Right ventricle myocardium superior (tissue), 1 donor: ENCODE results near the gene TANC2. TPM values are rescaled to one million over a fixed set of nuclear protein-coding genes. Genes with fewer than 3 reads are reported as not detected.

Experiments used
- ATAC-seq: fragments of 200-7000 bp; cut with Tn5 transposase; one replicate; pipeline ENCODE4 v1.9.1; 2020; ENCODE audit warnings: mild to moderate bottlenecking; ENCODE audit not compliant: poor library complexity
- DNase-seq: peaks from one replicate; pipeline ENCODE4 v3.0.0-alpha.2; 2020
- intact Hi-C: fragments of 100-400 bp; cut with DNase I; formaldehyde crosslinking; loops from one replicate; pipeline ENCODE4 v1.11.2; 2022
- microRNA-seq: library from miRNA; unstranded; fragments of <30 nt; microRNA quantifications from one replicate; pipeline ENCODE4 v1.2.0, GENCODE V29; 2020
- total RNA-seq: library from RNA; stranded (reverse); fragmentation: NEBNext Ultra II Directional; extraction: Animal tissue kit (Norgen Biotek cat#: 25700); gene quantifications from one replicate; pipeline ENCODE4 v1.2.1, GENCODE V29; 2021
- donor health status: DM: no; HTN: yes; CAD: no; lungs with severe emphysema.

TANC2 gene
- total RNA-seq, 1 donor from 2014 or later = 6.4 TPM

DNA sequence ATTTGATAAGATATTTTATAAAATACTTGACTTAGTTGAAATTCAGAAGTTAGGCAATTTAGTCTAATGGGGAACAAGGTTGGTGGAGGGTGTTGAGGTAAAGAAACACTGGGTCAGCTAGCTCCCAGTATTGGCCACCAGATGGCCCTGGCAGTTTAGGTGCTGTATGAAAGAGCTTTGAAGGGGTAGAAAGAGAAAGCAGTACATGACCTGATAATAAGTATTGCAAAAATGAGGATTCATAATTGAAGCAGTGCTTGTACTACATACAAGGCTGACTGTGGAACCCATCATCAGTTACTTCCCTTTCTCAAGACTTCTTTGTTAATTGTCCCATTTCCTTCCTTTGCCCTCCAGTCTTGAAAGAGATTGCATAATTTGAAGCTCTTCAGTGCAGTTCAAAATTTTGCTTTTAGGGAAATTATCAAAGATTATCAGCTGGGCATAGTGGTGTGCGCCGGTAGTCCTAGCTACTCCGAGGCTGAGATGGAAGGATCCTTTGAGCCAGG, 29.4 kb downstream of the TANC2 start:
- ATAC-seq (peak; percentile 56), DNase-seq (no peak)

DNA sequence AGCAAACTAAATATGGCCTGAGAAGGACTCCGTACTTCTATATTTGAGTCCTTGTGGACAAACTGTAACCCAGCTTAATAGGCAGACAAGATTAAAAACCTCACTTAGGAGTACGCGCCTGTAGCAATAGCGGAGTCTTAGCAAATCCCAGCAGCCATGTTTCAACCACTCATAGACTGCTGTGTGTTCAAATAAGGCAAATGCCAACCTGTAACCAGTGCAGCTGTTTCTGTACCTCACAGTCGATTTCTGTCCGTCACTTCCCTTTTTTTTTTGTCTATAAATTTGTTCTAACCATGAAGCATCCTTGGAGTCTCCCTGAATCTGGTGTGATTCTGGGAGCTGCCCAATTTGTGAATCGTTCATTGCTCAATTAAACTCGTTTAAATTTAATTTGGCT, 30.2 kb downstream of the TANC2 start:
- intact Hi-C loops = no loop called here
- no peak for ATAC-seq
- no peak for DNase-seq

More for the DNA sequence above, 29.4 kb downstream of the TANC2 start:
- intact Hi-C loops = no loop called here

DNA sequence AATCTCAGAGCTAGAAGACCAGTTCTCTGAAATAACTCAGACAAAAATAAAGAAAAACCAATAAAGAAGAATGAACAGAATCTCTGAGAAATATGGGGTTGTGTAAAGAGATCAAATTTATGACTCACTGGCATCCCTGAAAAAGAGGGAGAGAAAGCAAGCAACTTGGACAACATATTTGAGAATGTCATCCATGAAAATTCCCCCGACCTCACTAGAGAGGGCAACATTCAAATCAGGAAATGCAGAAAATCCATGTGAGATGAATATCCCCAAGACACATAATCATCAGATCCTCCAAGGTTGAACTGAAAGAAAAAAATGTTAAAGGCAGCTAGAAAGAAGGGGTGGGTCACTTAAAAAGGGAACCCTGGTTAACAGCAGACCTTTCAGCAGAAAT, 32.1 kb downstream of the TANC2 start:
- no peak for DNase-seq
- ATAC-seq = no peak
- intact Hi-C loops = no loop called here

DNA sequence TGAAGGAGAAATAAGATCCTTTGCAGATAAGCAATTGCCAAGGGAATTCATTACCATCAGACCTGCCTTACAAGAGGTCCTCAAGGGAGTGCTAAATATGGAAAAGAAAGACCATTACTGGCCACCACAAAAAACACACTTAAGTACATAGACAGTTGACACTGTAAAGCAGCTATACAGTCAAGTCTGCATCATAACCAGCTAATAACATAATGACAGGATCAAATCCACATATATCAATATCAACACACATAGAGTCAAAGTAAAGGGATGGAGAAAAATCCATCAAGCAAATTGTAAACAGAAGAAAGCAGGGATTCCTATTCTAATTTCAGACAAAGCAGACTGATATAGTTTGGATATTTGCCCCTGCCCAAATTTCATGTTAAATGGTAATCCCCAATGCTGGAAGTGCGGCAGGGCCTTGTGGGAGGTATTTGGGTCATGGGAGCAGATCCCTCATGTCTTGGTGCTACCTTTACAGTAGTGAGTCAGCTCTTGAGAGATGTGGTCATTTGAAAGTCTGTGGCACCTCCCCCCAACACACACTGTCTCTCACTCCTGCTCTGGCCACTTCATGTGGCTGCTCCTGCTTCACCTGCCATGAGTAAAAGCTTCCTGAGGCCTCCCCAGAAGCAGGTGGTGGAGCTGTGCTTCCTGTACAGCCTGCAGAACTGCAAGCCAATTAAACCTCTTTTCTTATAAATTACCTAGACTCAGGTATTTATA, 32.8 kb downstream of the TANC2 start:
- DNase-seq (no peak), ATAC-seq (no peak)
- intact Hi-C loops = no loop called here

DNA sequence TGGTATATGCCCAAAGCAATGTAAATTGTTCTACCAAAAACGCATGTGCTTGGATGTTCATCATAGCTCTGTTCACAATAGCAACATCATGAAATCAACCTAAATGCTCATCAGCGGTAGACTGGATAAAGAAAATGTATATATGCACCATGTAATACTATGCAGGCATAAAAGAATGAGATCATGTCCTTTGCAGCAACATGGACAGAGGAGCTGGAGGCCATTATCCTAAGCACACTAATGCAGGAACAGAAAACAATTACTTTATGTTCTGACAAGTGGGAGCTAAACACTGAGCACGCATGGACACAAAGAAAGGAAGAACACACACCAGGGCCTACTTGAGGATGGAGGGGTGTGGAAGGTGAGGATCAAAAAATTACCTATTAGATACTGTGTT, 33.7 kb downstream of the TANC2 start:
- DNase-seq = no peak
- intact Hi-C loops = no loop called here
- ATAC-seq = no peak

DNA sequence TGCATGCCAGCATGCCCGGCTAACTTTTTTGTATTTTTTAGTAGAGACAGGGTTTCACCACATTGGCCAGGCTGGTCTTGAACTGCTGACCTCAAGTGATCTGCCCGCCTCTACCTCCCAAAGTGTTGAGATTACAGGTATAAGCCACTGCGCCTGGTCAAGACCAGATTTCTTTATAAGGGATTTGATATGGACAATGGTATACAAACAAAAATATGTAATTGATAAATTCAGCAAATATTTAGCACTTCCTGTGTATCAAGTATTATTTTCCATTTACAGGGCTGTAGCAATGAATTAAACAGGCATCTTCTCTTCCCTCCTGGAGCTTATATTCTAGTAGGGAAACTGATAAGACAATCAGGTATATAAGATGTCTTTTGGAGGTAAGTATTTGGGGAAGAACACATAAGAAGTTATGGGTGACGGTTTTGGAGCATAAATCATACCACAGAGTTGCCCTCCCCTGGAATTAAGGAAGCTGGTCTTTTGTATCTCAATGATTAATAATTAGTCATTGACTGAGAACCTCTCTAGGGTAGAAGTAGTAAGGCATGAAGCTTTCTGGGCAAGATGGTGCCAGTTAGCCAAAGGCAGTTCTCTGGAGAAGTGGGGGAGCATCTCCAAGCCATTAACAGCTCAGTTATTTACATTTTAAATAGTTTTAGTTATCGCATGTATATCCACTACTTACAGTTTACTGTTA, 35.8 kb downstream of the TANC2 start:
- intact Hi-C loops = no loop called here
- no peak for ATAC-seq

DNA sequence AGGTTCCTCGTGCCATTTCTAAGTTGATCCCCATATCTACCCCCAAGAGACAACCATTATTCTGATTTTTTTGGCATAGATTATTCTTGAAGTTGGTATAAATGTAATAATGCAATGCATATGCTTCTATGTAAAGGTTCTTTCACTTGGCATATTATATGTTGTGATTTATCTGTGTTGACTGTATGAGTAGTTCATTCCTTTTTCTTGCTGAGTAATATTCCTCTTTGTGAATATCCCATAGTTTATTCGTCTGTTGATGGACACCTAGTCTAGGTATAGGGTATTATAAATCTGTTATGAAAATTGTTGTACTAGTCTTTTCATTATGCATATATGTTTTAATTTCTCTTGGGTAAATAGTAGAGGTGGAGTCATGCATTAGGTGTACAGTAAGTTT, 36.6 kb downstream of the TANC2 start:
- intact Hi-C loops = no loop called here
- DNase-seq (no peak), ATAC-seq (no peak)

More for the DNA sequence above, 35.8 kb downstream of the TANC2 start:
- DNase-seq = no peak

DNA sequence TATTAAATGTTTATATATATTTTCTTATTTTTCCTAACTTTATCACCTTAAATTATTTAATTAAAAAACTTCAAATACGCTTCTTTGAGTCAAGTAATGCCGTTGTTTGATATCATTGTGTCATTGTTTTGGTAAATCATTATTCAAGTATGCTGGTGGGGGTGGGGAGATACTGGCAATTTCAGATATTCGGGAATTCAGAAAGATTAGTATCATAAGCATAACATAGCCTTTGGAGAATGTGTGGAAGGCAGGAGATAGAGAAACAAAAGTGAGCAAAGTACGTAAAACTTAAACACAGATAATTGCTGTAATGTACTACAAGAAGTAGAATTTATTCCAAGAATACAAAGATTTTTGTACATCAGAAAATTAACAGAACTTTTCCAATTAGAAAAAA, 49.8 kb downstream of the TANC2 start:
- no peak for ATAC-seq
- intact Hi-C loops = no loop called here

More for the DNA sequence above, 49.8 kb downstream of the TANC2 start:
- DNase-seq = no peak

Small RNA genes lying within 50 kb of the gene (microRNA-seq; reads per million reads assigned to microRNA genes)
- gene MIR633 = not detected

Other genes with a start within 250 kb of the TANC2 start
- gene MARCHF10, start 157.9 kb upstream of the TANC2 start, total RNA-seq = not detected